Muscle layer of colon (tissue), 2 donors: ENCODE data around the gene ARHGAP9.

Experiments used
- H3K27ac ChIP-seq: one replicate; pipeline ENCODE4 v1.7.0; 2013; ENCODE audit warnings: low read depth, mild to moderate bottlenecking, low read length, moderate library complexity
- H3K27me3 ChIP-seq, 2 donors: one replicate each; pipeline ENCODE4 v1.7.0; 2013; ENCODE audit warnings: low read length in 2 of 2, mild to moderate bottlenecking in 2 of 2; ENCODE audit not compliant: insufficient read depth in 2 of 2, control insufficient read depth in 1 of 2
- H3K36me3 ChIP-seq: one replicate; pipeline ENCODE4 v1.7.0; 2013; ENCODE audit warnings: mild to moderate bottlenecking, low read length; ENCODE audit not compliant: insufficient read depth
- H3K4me1 ChIP-seq: one replicate; pipeline ENCODE4 v1.7.0; 2013; ENCODE audit warnings: mild to moderate bottlenecking, low read length; ENCODE audit not compliant: insufficient read depth
- H3K4me3 ChIP-seq, 2 donors: one replicate each; pipeline ENCODE4 v1.7.0; 2013; ENCODE audit warnings: low read length in 2 of 2, low read depth in 1 of 2, mild to moderate bottlenecking in 1 of 2, moderate library complexity in 1 of 2
- H3K9ac ChIP-seq: one replicate; pipeline ENCODE4 v1.7.0; 2013; ENCODE audit warnings: low read length
- H3K9me3 ChIP-seq: one replicate; pipeline ENCODE4 v1.7.0; 2013; ENCODE audit warnings: mild to moderate bottlenecking, low read length
- donor health status: abdominal sarcoma.
- donor health status: Adenocarcinoma of cecum.

Gene ARHGAP9

DNA sequence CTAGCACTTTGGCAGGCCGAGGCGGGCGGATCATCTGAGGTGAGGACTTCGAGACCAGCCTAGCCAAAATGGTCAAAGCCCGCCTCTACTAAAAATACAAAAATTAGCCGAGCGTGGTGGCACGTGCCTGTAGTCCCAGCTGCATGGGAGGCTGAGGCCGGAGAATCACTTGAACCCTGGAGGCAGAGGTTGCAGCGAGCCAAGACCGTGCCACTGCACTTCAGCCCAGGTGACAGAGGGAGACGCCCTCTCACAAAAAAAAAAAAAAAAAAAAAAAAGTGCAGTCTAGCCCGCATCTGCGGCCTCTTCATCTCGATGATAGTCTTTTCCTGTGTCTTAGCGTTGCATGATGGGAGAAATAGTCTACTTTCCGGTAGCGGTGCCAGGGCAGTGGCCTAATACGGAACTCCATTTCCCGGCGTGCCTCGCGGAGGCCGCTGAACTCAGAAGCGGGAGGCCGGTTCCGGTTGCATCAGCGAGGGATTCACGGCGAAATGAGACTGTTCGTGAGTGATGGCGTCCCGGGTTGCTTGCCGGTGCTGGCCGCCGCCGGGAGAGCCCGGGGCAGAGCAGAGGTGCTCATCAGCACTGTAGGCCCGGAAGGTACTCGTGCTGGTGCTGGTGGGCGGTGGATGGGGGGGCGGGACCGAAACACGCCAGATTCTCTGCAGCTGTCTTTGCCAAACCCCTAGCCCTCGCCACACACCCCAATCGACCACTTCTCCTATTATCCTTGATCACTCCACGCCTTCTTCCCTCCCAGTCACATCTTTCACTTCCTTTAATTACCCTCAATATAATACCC is 8.1 kb upstream of the ARHGAP9 start, which contains the start of gene MARS1:
Gene MARS1, plus strand, starts transcription at position 472 of the 805 bp plus-strand sequence. Its CDS starts 23 bp downstream, at position 495.
- Histone ChIP-seq H3K4me1 (peaks cover 13% of the 10 kb centered on the region), H3K4me3 (peak within 1 kb of the TSS; percentile 55 to 98), H3K36me3 (peaks cover 37% of the 10 kb centered on the region), H3K9ac (peak within 1 kb of the TSS; percentile 95), H3K9me3 (no peaks in the 10 kb centered on the region), H3K27ac (peak within 1 kb of the TSS; percentile 48), H3K27me3 (no peaks in the 10 kb centered on the region)

- peaks cover 13% of the 10 kb centered on the region for H3K4me1 ChIP-seq
- H3K4me3 ChIP-seq, result peak overlapping the region; percentile 15 to 98
- H3K9me3 ChIP-seq, result no peaks in the 10 kb centered on the region
- H3K36me3 ChIP-seq, result peaks cover 32% of the 10 kb centered on the region
- H3K27me3 ChIP-seq, result no peaks in the 10 kb centered on the region
- no peak overlapping the region for H3K9ac ChIP-seq
- no peak overlapping the region for H3K27ac ChIP-seq
These were observed 7.5 kb upstream of the ARHGAP9 start for GRCh38 chr12:57487055-57487596.

GRCh38 chr12:57485695-57486094 is 6.0 kb upstream of the ARHGAP9 start:
- Histone ChIP-seq H3K9me3 (no peaks in the 10 kb centered on the region), H3K4me3 (no peak overlapping the region), H3K9ac (no peak overlapping the region), H3K4me1 (peaks cover 13% of the 10 kb centered on the region), H3K36me3 (peaks cover 20% of the 10 kb centered on the region), H3K27me3 (no peaks in the 10 kb centered on the region), H3K27ac (no peak overlapping the region)

DNA sequence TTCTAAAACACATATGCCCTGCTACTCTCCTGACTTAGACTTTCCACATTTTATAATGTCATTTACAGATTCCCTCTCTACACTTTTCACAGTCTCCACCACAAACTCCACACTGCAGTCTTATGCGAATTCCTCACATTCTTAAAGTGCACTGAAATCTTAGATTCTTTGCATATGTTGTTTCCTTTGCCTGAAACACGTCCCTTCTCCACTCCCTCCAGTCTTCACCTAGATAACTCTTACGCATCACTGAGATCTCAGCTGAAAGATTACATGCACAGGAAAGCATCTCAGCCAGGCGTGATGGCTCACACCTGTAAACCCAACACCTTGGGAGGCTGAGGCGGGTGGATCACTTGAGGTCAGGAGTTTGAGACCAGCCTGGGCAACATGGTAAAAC is 3.8 kb upstream of the ARHGAP9 start:
- Histone ChIP-seq H3K36me3 (no peaks in the 10 kb centered on the region), H3K4me3 (no peak overlapping the region), H3K9me3 (no peaks in the 10 kb centered on the region), H3K27ac (no peak overlapping the region), H3K27me3 (peaks cover 0 to under 1% of the 10 kb centered on the region in 2 donors), H3K4me1 (peaks cover 1% of the 10 kb centered on the region), H3K9ac (no peak overlapping the region)

GRCh38 chr12:57481671-57482070 is 2.0 kb upstream of the ARHGAP9 start:
- H3K9ac ChIP-seq, result no peak overlapping the region
- no peak overlapping the region for H3K4me3 ChIP-seq
- no peaks in the 10 kb centered on the region for H3K4me1 ChIP-seq
- H3K9me3 ChIP-seq, result no peaks in the 10 kb centered on the region
- H3K27me3 ChIP-seq, result peaks cover 8 to 19% of the 10 kb centered on the region in 2 donors
- H3K36me3 ChIP-seq, result no peaks in the 10 kb centered on the region
- H3K27ac ChIP-seq, result no peak overlapping the region

DNA sequence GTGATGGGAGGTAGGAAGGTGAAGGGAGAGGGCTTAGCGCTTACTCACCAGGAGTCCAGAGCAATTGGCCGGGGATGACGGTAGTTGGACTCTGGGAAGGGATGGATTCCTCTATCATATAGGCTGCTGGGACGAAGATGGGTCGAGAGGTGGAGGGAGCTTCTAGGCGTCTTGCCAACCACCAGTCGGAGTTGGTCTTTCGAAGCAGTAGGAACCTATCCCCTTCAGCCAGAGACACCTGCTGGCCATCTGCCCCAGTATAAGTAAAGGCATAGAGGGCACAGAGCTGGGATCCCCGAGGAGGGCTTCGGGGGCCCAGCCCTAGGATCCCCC is 657 bp downstream of the ARHGAP9 start:
- H3K27me3 ChIP-seq, result peaks cover 20 to 43% of the 10 kb centered on the region in 2 donors
- no peaks in the 10 kb centered on the region for H3K36me3 ChIP-seq
- H3K9me3 ChIP-seq, result no peaks in the 10 kb centered on the region
- no peak overlapping the region for H3K4me3 ChIP-seq
- H3K4me1 ChIP-seq, result peaks cover 6% of the 10 kb centered on the region
- no peak overlapping the region for H3K9ac ChIP-seq
- H3K27ac ChIP-seq, result no peak overlapping the region

- H3K9ac ChIP-seq, result no peak overlapping the region
These were observed 1.7 kb downstream of the ARHGAP9 start for GRCh38 chr12:57477710-57478681.

GRCh38 chr12:57476993-57477709 is 2.5 kb downstream of the ARHGAP9 start:
- Histone ChIP-seq H3K4me1 (peaks cover 6% of the 10 kb centered on the region), H3K27ac (no peak overlapping the region), H3K9ac (no peak overlapping the region), H3K9me3 (no peaks in the 10 kb centered on the region), H3K4me3 (no peak overlapping the region), H3K27me3 (peaks cover 22 to 45% of the 10 kb centered on the region in 2 donors), H3K36me3 (no peaks in the 10 kb centered on the region)

More at GRCh38 chr12:57477710-57478681, 1.7 kb downstream of the ARHGAP9 start:
- peaks cover 22 to 45% of the 10 kb centered on the region in 2 donors for H3K27me3 ChIP-seq
- peaks cover 6% of the 10 kb centered on the region for H3K4me1 ChIP-seq
- no peaks in the 10 kb centered on the region for H3K36me3 ChIP-seq
- H3K9me3 ChIP-seq, result no peaks in the 10 kb centered on the region
- no peak overlapping the region for H3K27ac ChIP-seq
- H3K4me3 ChIP-seq, result no peak overlapping the region

GRCh38 chr12:57476162-57476992 is 3.3 kb downstream of the ARHGAP9 start:
- Histone ChIP-seq H3K4me3 (peak overlapping the region; percentile 56 to 62), H3K9ac (no peak overlapping the region)

More at GRCh38 chr12:57476162-57476992, 3.3 kb downstream of the ARHGAP9 start:
- Histone ChIP-seq H3K9me3 (no peaks in the 10 kb centered on the region), H3K27ac (no peak overlapping the region), H3K27me3 (peaks cover 22 to 48% of the 10 kb centered on the region in 2 donors), H3K4me1 (peaks cover 6% of the 10 kb centered on the region), H3K36me3 (no peaks in the 10 kb centered on the region)
